ENCODE measurements around the gene LUZP1.

Gene LUZP1

GRCh38 chr1:23088027-23088426 lies 80.6 kb downstream of the LUZP1 start:
- Histone ChIP-seq H3K9me3 (ENCODE audit: severe bottlenecking) (no peaks in the 10 kb centered on the region), H3K4me3 (ENCODE audit: low read depth, low read length) (no peak overlapping the region), H3K36me3 (peaks cover 88% of the 10 kb centered on the region), H3K27ac (no peak overlapping the region), H3K27me3 (ENCODE audit: insufficient read depth, low read depth, severe bottlenecking) (no peaks in the 10 kb centered on the region)
- DNase-seq, result no peak
- TF ChIP-seq, protein P1, sequence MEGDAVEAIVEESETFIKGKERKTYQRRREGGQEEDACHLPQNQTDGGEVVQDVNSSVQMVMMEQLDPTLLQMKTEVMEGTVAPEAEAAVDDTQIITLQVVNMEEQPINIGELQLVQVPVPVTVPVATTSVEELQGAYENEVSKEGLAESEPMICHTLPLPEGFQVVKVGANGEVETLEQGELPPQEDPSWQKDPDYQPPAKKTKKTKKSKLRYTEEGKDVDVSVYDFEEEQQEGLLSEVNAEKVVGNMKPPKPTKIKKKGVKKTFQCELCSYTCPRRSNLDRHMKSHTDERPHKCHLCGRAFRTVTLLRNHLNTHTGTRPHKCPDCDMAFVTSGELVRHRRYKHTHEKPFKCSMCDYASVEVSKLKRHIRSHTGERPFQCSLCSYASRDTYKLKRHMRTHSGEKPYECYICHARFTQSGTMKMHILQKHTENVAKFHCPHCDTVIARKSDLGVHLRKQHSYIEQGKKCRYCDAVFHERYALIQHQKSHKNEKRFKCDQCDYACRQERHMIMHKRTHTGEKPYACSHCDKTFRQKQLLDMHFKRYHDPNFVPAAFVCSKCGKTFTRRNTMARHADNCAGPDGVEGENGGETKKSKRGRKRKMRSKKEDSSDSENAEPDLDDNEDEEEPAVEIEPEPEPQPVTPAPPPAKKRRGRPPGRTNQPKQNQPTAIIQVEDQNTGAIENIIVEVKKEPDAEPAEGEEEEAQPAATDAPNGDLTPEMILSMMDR (IDR thresholded peaks at IDR 0.05; ENCODE audit: low read depth, low read length), result no peak

GRCh38 chr1:23085696-23086095 lies 83.0 kb downstream of the LUZP1 start:
- no peaks in the 10 kb centered on the region for H3K9me3 ChIP-seq (ENCODE audit: severe bottlenecking)
- H3K36me3 ChIP-seq, result peaks cover 92% of the 10 kb centered on the region
- no peak for DNase-seq
- TF ChIP-seq, protein P1 (IDR thresholded peaks at IDR 0.05; ENCODE audit: low read depth, low read length), result no peak
- H3K27me3 ChIP-seq (ENCODE audit: insufficient read depth, low read depth, severe bottlenecking), result no peaks in the 10 kb centered on the region
- H3K4me3 ChIP-seq (ENCODE audit: low read depth, low read length), result no peak overlapping the region
- H3K27ac ChIP-seq, result no peak overlapping the region

DNA sequence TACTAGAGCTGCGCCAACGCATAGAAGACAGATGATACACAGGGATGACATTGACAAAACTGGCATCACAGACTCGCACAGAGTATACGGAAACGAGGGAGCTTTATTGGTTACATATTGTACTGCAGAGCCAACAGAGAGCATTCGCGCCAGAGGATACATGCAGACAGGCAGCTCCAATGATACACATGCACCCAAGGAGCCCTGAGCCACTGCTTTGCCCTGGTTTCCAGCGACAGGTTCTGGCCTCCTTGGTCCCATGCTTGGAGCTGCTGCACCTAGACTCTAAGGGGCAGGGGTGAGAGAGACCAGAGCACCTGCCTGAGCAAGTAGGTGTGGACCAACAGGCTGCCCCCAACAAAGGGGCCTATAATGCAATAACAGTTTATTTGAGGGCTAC lies 83.8 kb downstream of the LUZP1 start:
- H3K4me3 ChIP-seq (ENCODE audit: low read depth, low read length), result no peak overlapping the region
- no peaks in the 10 kb centered on the region for H3K27me3 ChIP-seq (ENCODE audit: insufficient read depth, low read depth, severe bottlenecking)
- peaks cover 95% of the 10 kb centered on the region for H3K36me3 ChIP-seq
- no peaks in the 10 kb centered on the region for H3K9me3 ChIP-seq (ENCODE audit: severe bottlenecking)
- DNase-seq, result no peak
- TF ChIP-seq, protein P1 (IDR thresholded peaks at IDR 0.05; ENCODE audit: low read depth, low read length), result no peak
- H3K27ac ChIP-seq, result no peak overlapping the region

- Histone ChIP-seq H3K27ac (no peak overlapping the region), H3K27me3 (ENCODE audit: insufficient read depth, low read depth, severe bottlenecking) (no peaks in the 10 kb centered on the region), H3K36me3 (peaks cover 97% of the 10 kb centered on the region), H3K4me3 (ENCODE audit: low read depth, low read length) (no peak overlapping the region), H3K9me3 (ENCODE audit: severe bottlenecking) (no peaks in the 10 kb centered on the region)
- TF ChIP-seq, protein P1 (IDR thresholded peaks at IDR 0.05; ENCODE audit: low read depth, low read length), result no peak
- DNase-seq, result no peak
These were observed 84.8 kb downstream of the LUZP1 start for GRCh38 chr1:23083714-23084480.

DNA sequence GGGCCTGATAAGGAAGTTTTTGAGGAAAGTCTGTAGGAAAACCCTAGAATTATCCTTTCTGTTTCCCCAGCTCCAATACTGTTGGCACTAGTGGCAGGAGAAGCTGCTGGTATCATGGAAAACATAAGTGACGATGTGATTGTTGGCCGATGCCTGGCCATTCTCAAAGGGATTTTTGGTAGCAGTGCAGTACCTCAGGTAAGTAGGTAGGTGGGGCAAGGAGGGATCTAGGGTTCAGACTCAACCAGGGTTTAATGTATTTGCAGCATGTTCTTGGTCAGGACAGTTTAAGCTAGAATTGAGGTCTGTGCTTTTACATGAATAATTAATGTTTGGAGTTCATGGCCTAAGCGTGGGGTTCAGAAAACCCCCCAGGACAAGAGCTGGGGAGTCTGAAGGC lies 87.3 kb downstream of the LUZP1 start:
- Histone ChIP-seq H3K9me3 (ENCODE audit: severe bottlenecking) (no peaks in the 10 kb centered on the region), H3K36me3 (peaks cover 91% of the 10 kb centered on the region), H3K4me3 (ENCODE audit: low read depth, low read length) (no peak overlapping the region), H3K27me3 (ENCODE audit: insufficient read depth, low read depth, severe bottlenecking) (no peaks in the 10 kb centered on the region), H3K27ac (no peak overlapping the region)
- TF ChIP-seq, protein P1 (IDR thresholded peaks at IDR 0.05; ENCODE audit: low read depth, low read length), result peak; percentile 36
- DNase-seq, result no peak

GRCh38 chr1:23080885-23081284 lies 87.8 kb downstream of the LUZP1 start:
- no peak for DNase-seq
- no peak overlapping the region for H3K4me3 ChIP-seq (ENCODE audit: low read depth, low read length)
- no peak overlapping the region for H3K27ac ChIP-seq
- H3K27me3 ChIP-seq (ENCODE audit: insufficient read depth, low read depth, severe bottlenecking), result no peaks in the 10 kb centered on the region
- H3K36me3 ChIP-seq, result peaks cover 86% of the 10 kb centered on the region
- H3K9me3 ChIP-seq (ENCODE audit: severe bottlenecking), result no peaks in the 10 kb centered on the region
- TF ChIP-seq, protein P1 (IDR thresholded peaks at IDR 0.05; ENCODE audit: low read depth, low read length), result no peak

Data from WERI-Rb-1 (cell line).